IMR-90 (cell line): ENCODE results near the gene TIFAB. TPM values are rescaled to one million over a fixed set of nuclear protein-coding genes. Genes with fewer than 3 reads are reported as not detected.

Experiments used
- ATAC-seq: fragments of 200-7000 bp; cut with Tn5 transposase; 2 replicates; pipeline ENCODE4 v1.9.1; 2020; ENCODE audit warnings: low read depth, mild to moderate bottlenecking, moderate library complexity
- BruUV-seq: library from RNA; stranded (reverse); fragments of 400-500 nt; replicated peaks from 2 replicates; lab custom pipeline; 2021; lab: Mats Ljungman, UMichigan
- CTCF ChIA-PET: fragments of 300-600 bp; formaldehyde crosslinking; extraction: SDS; loops from one replicate; lab custom pipeline; 2021; ENCODE audit warnings: antibody characterized with exemption; lab: Yijun Ruan, JAX
- POLR2A ChIA-PET: fragments of 300-600 bp; sonication (Branson Sonifier 250); formaldehyde crosslinking; loops from one replicate; lab custom pipeline; 2022; ENCODE audit warnings: antibody characterized with exemption; ENCODE audit not compliant: unreplicated experiment; lab: Charles Lee
- DNase-seq: peaks from one replicate; pipeline ENCODE4 v3.0.0; 2013
- H2AFZ ChIP-seq: replicated peaks from 2 replicates; pipeline ENCODE3; 2013; ENCODE audit warnings: low read length, mild to moderate bottlenecking; ENCODE audit not compliant: poor library complexity
- H2AK5ac ChIP-seq: 2 replicates; pipeline ENCODE4 v1.6.1; 2013; ENCODE audit warnings: low read depth, low read length, inconsistent platforms
- H2AK9ac ChIP-seq: replicated peaks from 2 replicates; pipeline ENCODE3; 2013; ENCODE audit warnings: mild to moderate bottlenecking, low read depth, low read length, moderate library complexity; ENCODE audit not compliant: poor library complexity
- H2BK120ac ChIP-seq: 2 replicates; pipeline ENCODE4 v1.6.1; 2013; ENCODE audit warnings: low read depth, low read length, inconsistent platforms
- H2BK15ac ChIP-seq: 3 replicates; pipeline ENCODE4 v1.6.1; 2013; ENCODE audit warnings: low read depth, low read length, inconsistent platforms
- H2BK20ac ChIP-seq: 2 replicates; pipeline ENCODE4 v1.6.1; 2013; ENCODE audit warnings: low read depth, mild to moderate bottlenecking, inconsistent platforms, low read length, moderate library complexity
- H2BK5ac ChIP-seq: 2 replicates; pipeline ENCODE4 v1.6.1; 2013; ENCODE audit warnings: mild to moderate bottlenecking, low read depth, low read length, inconsistent platforms; ENCODE audit not compliant: poor library complexity, severe bottlenecking
- H3K14ac ChIP-seq: replicated peaks from 2 replicates; pipeline ENCODE4 v1.6.1; 2013; ENCODE audit warnings: low read depth, low read length, inconsistent platforms
- H3K18ac ChIP-seq: 2 replicates; pipeline ENCODE4 v1.6.1; 2013; ENCODE audit warnings: low read depth, low read length, control low read depth
- H3K23ac ChIP-seq: 2 replicates; pipeline ENCODE4 v1.6.1; 2013; ENCODE audit warnings: low read depth, low read length, inconsistent platforms
- H3K27ac ChIP-seq: 2 replicates; pipeline ENCODE4 v1.5.1; 2013; ENCODE audit warnings: mild to moderate bottlenecking, control low read depth, low read length; ENCODE audit not compliant: insufficient read depth
- H3K27me3 ChIP-seq: 2 replicates; pipeline ENCODE4 v1.6.1; 2013; ENCODE audit warnings: low read length; ENCODE audit not compliant: control insufficient read depth, insufficient read depth
- H3K36me3 ChIP-seq: 2 replicates; pipeline ENCODE4 v1.6.1; 2013; ENCODE audit warnings: low read length, mixed read lengths; ENCODE audit not compliant: control insufficient read depth, insufficient read depth
- H3K4ac ChIP-seq: 2 replicates; pipeline ENCODE4 v1.6.1; 2013; ENCODE audit warnings: low read depth, low read length, inconsistent platforms
- H3K4me1 ChIP-seq: 2 replicates; pipeline ENCODE4 v1.6.1; 2013; ENCODE audit warnings: low read length, mixed read lengths; ENCODE audit not compliant: control insufficient read depth, insufficient read depth
- H3K4me2 ChIP-seq: 2 replicates; pipeline ENCODE4 v1.6.1; 2013; ENCODE audit warnings: low read depth, mild to moderate bottlenecking, control low read depth, low read length, moderate library complexity
- H3K4me3 ChIP-seq: 2 replicates; pipeline ENCODE4 v1.5.1; 2013; ENCODE audit warnings: low read depth, mild to moderate bottlenecking, control low read depth, low read length, moderate library complexity; ENCODE audit not compliant: insufficient read depth
- H3K56ac ChIP-seq: 2 replicates; pipeline ENCODE4 v1.6.1; 2013; ENCODE audit warnings: low read length, inconsistent platforms; ENCODE audit not compliant: insufficient read depth; ENCODE audit errors: extremely low read depth
- H3K79me1 ChIP-seq, 2 experiments: 2 replicates each; pipeline ENCODE4 v1.6.1; 2013; ENCODE audit warnings: low read length in 2 of 2, inconsistent platforms in 1 of 2, low read depth in 1 of 2
- H3K9ac ChIP-seq: 2 replicates; pipeline ENCODE4 v1.6.1; 2013; ENCODE audit warnings: low read depth, low read length, control low read depth
- H3K9me1 ChIP-seq: 2 replicates; pipeline ENCODE4 v1.6.1; 2013; ENCODE audit warnings: low read length, inconsistent platforms; ENCODE audit not compliant: insufficient read depth
- H3K9me3 ChIP-seq: 2 replicates; pipeline ENCODE4 v1.6.1; 2013; ENCODE audit warnings: low read length; ENCODE audit not compliant: control insufficient read depth, insufficient read depth
- H4K20me1 ChIP-seq: 2 replicates; pipeline ENCODE4 v1.6.1; 2013; ENCODE audit warnings: low read length, inconsistent platforms; ENCODE audit not compliant: insufficient read depth
- H4K5ac ChIP-seq: 2 replicates; pipeline ENCODE4 v1.6.1; 2013; ENCODE audit warnings: mild to moderate bottlenecking, low read depth, low read length, control low read depth
- H4K8ac ChIP-seq, 2 experiments: 2 replicates each; pipeline ENCODE4 v1.6.1; 2013; ENCODE audit warnings: low read depth in 2 of 2, low read length in 2 of 2, control low read depth in 1 of 2, inconsistent platforms in 1 of 2
- H4K91ac ChIP-seq: 2 replicates; pipeline ENCODE4 v1.6.1; 2013; ENCODE audit warnings: low read depth, low read length, inconsistent platforms; ENCODE audit not compliant: insufficient read depth
- BHLHE40 ChIP-seq: fragments of 150-350 bp; IDR thresholded peaks from 2 replicates; pipeline ENCODE4 v1.6.1; 2016; ENCODE audit warnings: mild to moderate bottlenecking, low read depth, low read length
- CEBPB ChIP-seq: IDR thresholded peaks from 2 replicates; pipeline ENCODE4 v1.6.1; 2012; ENCODE audit warnings: low read depth, low read length, improper control_type of control experiment
- CHD1 ChIP-seq: IDR thresholded peaks from 2 replicates; pipeline ENCODE4 v1.6.1; 2012; ENCODE audit warnings: low read depth, low read length, improper control_type of control experiment
- ELK1 ChIP-seq: fragments of 150-350 bp; IDR thresholded peaks from 2 replicates; pipeline ENCODE4 v1.6.1; 2016; ENCODE audit warnings: low read depth, mild to moderate bottlenecking, low read length, moderate library complexity, borderline replicate concordance
- FOS ChIP-seq: fragments of 150-350 bp; IDR thresholded peaks from 2 replicates; pipeline ENCODE4 v1.6.1; 2016; ENCODE audit warnings: low read depth, low read length
- MAFK ChIP-seq: IDR thresholded peaks from 2 replicates; pipeline ENCODE4 v1.6.1; 2012; ENCODE audit warnings: low read depth, low read length, improper control_type of control experiment
- MAZ ChIP-seq: IDR thresholded peaks from 2 replicates; pipeline ENCODE4 v1.6.1; 2012; ENCODE audit warnings: low read depth, mild to moderate bottlenecking, low read length, improper control_type of control experiment, moderate library complexity, borderline replicate concordance
- MXI1 ChIP-seq: IDR thresholded peaks from 2 replicates; pipeline ENCODE4 v1.6.1; 2012; ENCODE audit warnings: low read depth, mild to moderate bottlenecking, low read length, moderate library complexity, borderline replicate concordance
- NFE2L2 ChIP-seq: fragments of 150-350 bp; IDR thresholded peaks from 2 replicates; pipeline ENCODE4 v1.6.1; 2016; ENCODE audit warnings: low read depth, mild to moderate bottlenecking, low read length
- POLR2A ChIP-seq: IDR thresholded peaks from 2 replicates; pipeline ENCODE4 v1.6.1; 2012; ENCODE audit warnings: mild to moderate bottlenecking, low read depth, low read length
- RAD21 ChIP-seq: IDR thresholded peaks from 2 replicates; pipeline ENCODE4 v1.6.1; 2012; ENCODE audit warnings: low read length, improper control_type of control experiment
- RCOR1 ChIP-seq: IDR thresholded peaks from 2 replicates; pipeline ENCODE4 v1.6.1; 2012; ENCODE audit warnings: mild to moderate bottlenecking, low read length, improper control_type of control experiment; ENCODE audit not compliant: insufficient replicate concordance
- RFX5 ChIP-seq: IDR thresholded peaks from 2 replicates; pipeline ENCODE4 v1.8.0; 2012; ENCODE audit warnings: low read depth, mild to moderate bottlenecking, low read length, moderate library complexity
- SMC3 ChIP-seq: fragments of 150-350 bp; IDR thresholded peaks from 2 replicates; pipeline ENCODE4 v1.6.1; 2016; ENCODE audit warnings: low read depth, mild to moderate bottlenecking, antibody characterized with exemption, low read length, moderate library complexity
- USF2 ChIP-seq: fragments of 150-350 bp; IDR thresholded peaks from 2 replicates; pipeline ENCODE4 v1.6.1; 2017; ENCODE audit warnings: mild to moderate bottlenecking, antibody characterized with exemption, low read length, low read depth
- WGBS, 2 experiments: methylation state at CpG; one replicate each; pipeline versions ENCODE4 v1.1.5 to v1.1.7; 2013; ENCODE audit warnings: missing lambda C conversion rate in 2 of 2; ENCODE audit not compliant: insufficient read length in 1 of 2; ENCODE audit errors: extremely low coverage in 2 of 2; 5-methylcytosine and 5-hydroxymethylcytosine counted together
- dilution Hi-C: fragments of 300-500 bp; cut with HindIII; formaldehyde crosslinking; loops from one replicate; pipeline ENCODE4 v1.14.3; 2018; ENCODE audit warnings: low sequenced_read_pairs; ENCODE audit not compliant: unreplicated experiment
- in situ Hi-C: fragments of 300-500 bp; cut with MboI; formaldehyde crosslinking; loops from 3 replicates; pipeline ENCODE4 v1.14.3; 2019; ENCODE audit warnings: low sequenced_read_pairs, inconsistent platforms, mixed read lengths
- intact Hi-C: fragments of 100-400 bp; cut with micrococcal nuclease; formaldehyde crosslinking; loops from 2 replicates; pipeline ENCODE4 v1.10.0; 2022
- polyA plus RNA-seq, 3 experiments: library from polyadenylated mRNA; depleted of rRNA; stranded (reverse); fragments of >200 nt; gene quantifications; 2 replicates each; pipeline ENCODE4 v1.2.3, GENCODE V29; 2012; ENCODE audit warnings: low replicate concordance in 1 of 3
- total RNA-seq: library from RNA; depleted of rRNA; stranded (reverse); fragments of >200 nt; gene quantifications from 2 replicates; pipeline ENCODE4 v1.2.3, GENCODE V29; 2012
- TF ChIP-seq, protein P1 (sequence below): conservative IDR thresholded peaks from 2 replicates; pipeline ENCODE4 v1.5.1; 2012; ENCODE audit warnings: mild to moderate bottlenecking, low read depth, low read length, improper control_type of control experiment

The TIFAB gene
- total and polyA plus RNA-seq, 2 of the 4 experiments (the other 2 are of a cell fraction): not detected

- dilution Hi-C loops: no loop called here
- no peak overlapping the region for H2BK15ac ChIP-seq
- H3K56ac ChIP-seq: no peak overlapping the region
- H4K8ac ChIP-seq: no peak overlapping the region
- H3K36me3 ChIP-seq: no peaks in the 10 kb centered on the region
- H3K9me3 ChIP-seq: no peaks in the 10 kb centered on the region; the same call in 1 of the 2 replicates
- H3K4me1 ChIP-seq: peaks cover 2% of the 10 kb centered on the region; the same call in 1 of the 2 replicates
- no peaks in the 10 kb centered on the region for H3K9me1 ChIP-seq
- in situ Hi-C loops: no loop called here
- peaks cover 35% of the 10 kb centered on the region for H3K27me3 ChIP-seq
- H3K27ac ChIP-seq: no peak overlapping the region
- H2AK5ac ChIP-seq: no peak overlapping the region
- no peak overlapping the region for H4K91ac ChIP-seq
- no peaks in the 10 kb centered on the region for H3K79me1 ChIP-seq
- no peak overlapping the region for H3K14ac ChIP-seq
- intact Hi-C loops: no loop called here
- H4K20me1 ChIP-seq: no peaks in the 10 kb centered on the region
- CTCF ChIA-PET: interaction anchor here (1.2 kb wide), 1 partner anchor 12 kb away, joined by 3 read pairs; no protein-coding TSS in a partner anchor
- BruUV-seq: no TSS peak
- no peak overlapping the region for H3K4me3 ChIP-seq
- no peak overlapping the region for H2AFZ ChIP-seq
- no peak overlapping the region for H2AK9ac ChIP-seq
- no peak overlapping the region for H3K4ac ChIP-seq
- no peak overlapping the region for H2BK20ac ChIP-seq
- no peak overlapping the region for H2BK120ac ChIP-seq
- no peak overlapping the region for H3K18ac ChIP-seq
- WGBS, 2 experiments: 87% methylated on average over 5 of the region's 9 CpGs; no CpG with 5 or more reads in 1 of the 2 experiments
- TF ChIP-seq CEBPB (no peak), SMC3 (no peak), MAZ (no peak), RAD21 (no peak), RCOR1 (no peak), MXI1 (no peak), USF2 (no peak), CHD1 (no peak), RFX5 (no peak), MAFK (no peak), BHLHE40 (no peak), NFE2L2 (no peak), ELK1 (no peak), POLR2A (no peak), FOS (no peak)
- TF ChIP-seq, protein P1, sequence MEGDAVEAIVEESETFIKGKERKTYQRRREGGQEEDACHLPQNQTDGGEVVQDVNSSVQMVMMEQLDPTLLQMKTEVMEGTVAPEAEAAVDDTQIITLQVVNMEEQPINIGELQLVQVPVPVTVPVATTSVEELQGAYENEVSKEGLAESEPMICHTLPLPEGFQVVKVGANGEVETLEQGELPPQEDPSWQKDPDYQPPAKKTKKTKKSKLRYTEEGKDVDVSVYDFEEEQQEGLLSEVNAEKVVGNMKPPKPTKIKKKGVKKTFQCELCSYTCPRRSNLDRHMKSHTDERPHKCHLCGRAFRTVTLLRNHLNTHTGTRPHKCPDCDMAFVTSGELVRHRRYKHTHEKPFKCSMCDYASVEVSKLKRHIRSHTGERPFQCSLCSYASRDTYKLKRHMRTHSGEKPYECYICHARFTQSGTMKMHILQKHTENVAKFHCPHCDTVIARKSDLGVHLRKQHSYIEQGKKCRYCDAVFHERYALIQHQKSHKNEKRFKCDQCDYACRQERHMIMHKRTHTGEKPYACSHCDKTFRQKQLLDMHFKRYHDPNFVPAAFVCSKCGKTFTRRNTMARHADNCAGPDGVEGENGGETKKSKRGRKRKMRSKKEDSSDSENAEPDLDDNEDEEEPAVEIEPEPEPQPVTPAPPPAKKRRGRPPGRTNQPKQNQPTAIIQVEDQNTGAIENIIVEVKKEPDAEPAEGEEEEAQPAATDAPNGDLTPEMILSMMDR: no peak
- ATAC-seq: no peak
- no peak overlapping the region for H3K9ac ChIP-seq
- H4K5ac ChIP-seq: no peak overlapping the region
- POLR2A ChIA-PET: no interaction called here
- H3K23ac ChIP-seq: no peak overlapping the region
- H2BK5ac ChIP-seq: no peak overlapping the region
- H3K4me2 ChIP-seq: no peak overlapping the region
- DNase-seq: no peak
Observed at GRCh38 chr5:135446206-135446605, 5.9 kb downstream of the TIFAB start.
